ENCODE measurements around the gene PLD1. TPM values are rescaled to one million over a fixed set of nuclear protein-coding genes. Genes with fewer than 3 reads are reported as not detected.

Gene PLD1
- total and polyA plus RNA-seq, 2 of the 8 experiments (the other 6 are each of a cell fraction or from before 2014, with no cell fraction given): 1.2 to 2.6 TPM

GRCh38 chr3:171741377-171741776 lies 68.9 kb downstream of the PLD1 start (continued):
- TF ChIP-seq E2F6 (IDR thresholded peaks at IDR 0.05) (no peak), CHD7 (IDR thresholded peaks at IDR 0.05; ENCODE audit: insufficient replicate concordance, low read length) (no peak), RNF2 (IDR thresholded peaks at IDR 0.05; ENCODE audit: borderline replicate concordance, low read depth, low read length, missing control alignments, poor library complexity, severe bottlenecking) (no peak), ATF3 (IDR thresholded peaks at IDR 0.05; ENCODE audit: insufficient read depth, low read depth, low read length) (no peak)

All from H1 (cell line).